Measurements from ENCODE around the gene C14orf132.
"Not testable (repeated sequence)": the region's sequence is repeated elsewhere in the genome, so short reads cannot be mapped to it uniquely, and the experiment has no call there.

C14orf132 gene

GRCh38 chr14:96060186-96060933 lies 21.2 kb downstream of the C14orf132 start:
- no peak for DNase-seq (ENCODE audit: low spot score)

GRCh38 chr14:96062010-96062409 lies 22.8 kb downstream of the C14orf132 start:
- DNase-seq (ENCODE audit: low spot score), result no peak

GRCh38 chr14:96062506-96062905 lies 23.3 kb downstream of the C14orf132 start:
- DNase-seq (ENCODE audit: low spot score), result no peak

- DNase-seq (ENCODE audit: low spot score), result no peak
Observed at GRCh38 chr14:96064866-96065265, 25.7 kb downstream of the C14orf132 start.

GRCh38 chr14:96065661-96066459 lies 26.7 kb downstream of the C14orf132 start:
- DNase-seq (ENCODE audit: low spot score), result no peak

GRCh38 chr14:96066976-96067375 lies 27.8 kb downstream of the C14orf132 start:
- DNase-seq (ENCODE audit: low spot score), result no peak

- DNase-seq (ENCODE audit: low spot score), result no peak
Observed at GRCh38 chr14:96067985-96068930, 29.1 kb downstream of the C14orf132 start.

DNA sequence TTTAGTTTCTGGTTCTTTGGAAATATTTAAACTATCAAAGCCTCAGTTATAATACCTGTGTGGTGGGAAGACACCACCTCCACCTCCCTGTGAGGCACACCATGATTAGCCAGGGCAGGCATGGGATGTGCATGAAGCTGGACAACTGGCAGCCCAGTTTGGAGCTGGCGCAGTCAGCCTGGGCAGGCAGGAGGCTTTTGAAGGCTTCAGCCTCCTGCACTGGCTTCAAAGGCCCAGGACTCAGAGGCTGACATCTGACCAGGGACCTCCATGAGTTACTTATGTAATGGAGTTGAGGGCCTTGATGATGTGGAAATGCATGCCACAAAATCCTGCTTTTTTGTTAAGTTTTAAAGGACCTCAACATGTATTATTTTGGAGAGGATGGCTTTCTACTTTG lies 30.3 kb downstream of the C14orf132 start:
- no peak for DNase-seq (ENCODE audit: low spot score)

DNA sequence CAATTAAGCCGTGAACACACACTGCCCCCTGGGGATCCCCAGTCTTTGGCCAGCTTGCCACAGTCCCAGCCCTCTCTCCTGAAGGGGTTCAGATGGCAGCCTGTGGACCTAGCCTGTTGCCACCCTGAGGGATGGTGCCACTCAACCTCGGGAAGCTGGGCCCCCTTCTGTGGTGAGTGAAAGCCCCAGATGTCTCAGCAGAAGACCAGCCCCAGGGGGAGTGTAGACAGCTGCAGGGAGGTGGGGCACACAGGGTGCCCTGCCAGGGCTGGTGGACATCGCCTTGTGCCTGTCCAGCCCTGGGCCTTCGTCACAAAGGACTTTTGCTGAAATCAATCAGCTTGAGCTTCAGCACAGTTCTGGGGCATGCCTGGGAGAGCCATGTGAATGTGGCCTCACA lies 32.4 kb downstream of the C14orf132 start:
- no peak for DNase-seq (ENCODE audit: low spot score)

DNA sequence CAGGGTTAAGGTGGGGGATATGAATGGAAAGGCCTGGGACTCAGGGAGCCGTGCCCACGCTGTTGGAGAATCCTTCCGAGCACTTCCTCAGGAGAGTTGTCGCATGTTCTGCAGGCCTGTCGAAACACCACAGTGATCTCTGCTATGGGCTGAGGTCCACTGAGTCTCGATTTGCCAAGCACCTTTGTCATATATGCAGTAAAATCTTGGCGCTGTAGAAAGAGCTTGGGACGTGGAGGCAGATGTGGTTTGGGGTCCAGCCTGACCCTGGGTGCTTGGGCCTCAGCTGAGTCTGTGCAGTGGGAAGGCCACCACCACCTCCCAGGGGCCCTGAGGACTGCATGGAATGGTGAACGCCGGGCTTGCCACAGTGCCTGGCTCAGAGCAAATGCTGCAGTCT lies 32.9 kb downstream of the C14orf132 start:
- DNase-seq (ENCODE audit: low spot score), result no peak

- no peak for DNase-seq (ENCODE audit: low spot score)
Observed at GRCh38 chr14:96072746-96073145, 33.6 kb downstream of the C14orf132 start.

GRCh38 chr14:96073260-96074039 lies 34.3 kb downstream of the C14orf132 start:
- not testable (repeated sequence) for DNase-seq (ENCODE audit: low spot score)

DNA sequence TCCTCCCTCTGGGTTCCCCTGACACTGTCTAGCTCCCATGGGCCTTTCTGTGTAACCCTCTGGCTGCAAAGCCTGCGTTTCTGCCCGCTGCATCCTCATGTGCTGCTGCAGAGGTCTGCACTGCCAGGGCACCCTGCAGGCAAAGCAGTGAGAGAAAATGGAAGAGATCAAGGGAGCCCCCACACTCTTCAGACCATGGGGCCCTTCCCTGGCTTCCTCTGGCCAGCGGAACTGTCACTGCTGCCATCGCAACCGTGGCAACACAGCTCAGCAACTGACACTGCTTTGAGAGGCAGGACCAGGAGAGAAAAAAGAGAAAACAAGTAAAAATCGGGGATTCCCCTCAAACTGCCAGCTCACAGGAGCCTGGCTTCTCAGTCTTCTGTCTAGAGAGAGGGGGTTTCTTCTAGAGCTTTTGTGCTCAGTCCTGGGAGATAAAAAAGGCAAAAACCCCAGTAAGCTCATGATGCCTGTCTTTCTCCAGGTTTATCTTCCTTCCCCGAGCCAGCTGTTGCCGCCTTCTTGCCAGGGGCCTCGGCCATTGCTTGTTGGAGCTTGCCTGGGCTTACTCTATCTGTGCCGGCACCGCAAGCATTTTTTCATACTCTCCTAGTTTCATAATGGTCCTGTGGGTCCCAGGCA lies 38.9 kb downstream of the C14orf132 start:
- no peak for DNase-seq (ENCODE audit: low spot score)

GRCh38 chr14:96078625-96079016 lies 39.5 kb downstream of the C14orf132 start:
- DNase-seq (ENCODE audit: low spot score), result no peak

- DNase-seq (ENCODE audit: low spot score), result no peak
Observed at GRCh38 chr14:96079066-96079465, 39.9 kb downstream of the C14orf132 start.

GRCh38 chr14:96080571-96080970 lies 41.4 kb downstream of the C14orf132 start:
- no peak for DNase-seq (ENCODE audit: low spot score)

DNA sequence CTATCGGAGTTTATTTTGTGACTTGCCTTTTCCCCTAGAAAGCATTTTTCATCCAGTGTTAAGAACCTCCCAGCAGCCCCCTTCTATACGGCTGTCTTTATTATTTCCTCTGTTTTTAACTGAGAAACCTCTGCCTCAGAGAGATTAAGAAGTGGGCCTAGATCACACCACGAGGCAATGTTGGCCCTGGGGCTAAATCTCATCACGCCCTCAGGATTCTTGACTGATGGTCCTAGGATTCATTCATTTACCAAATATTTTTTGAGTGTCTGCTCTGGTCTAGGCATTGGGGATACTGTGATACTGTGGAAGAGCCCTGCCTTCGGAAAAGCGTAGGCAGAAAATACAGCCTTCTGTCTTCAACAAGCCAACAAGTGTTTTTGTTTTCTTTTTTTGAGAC lies 42.1 kb downstream of the C14orf132 start:
- DNase-seq (ENCODE audit: low spot score), result no peak

DNA sequence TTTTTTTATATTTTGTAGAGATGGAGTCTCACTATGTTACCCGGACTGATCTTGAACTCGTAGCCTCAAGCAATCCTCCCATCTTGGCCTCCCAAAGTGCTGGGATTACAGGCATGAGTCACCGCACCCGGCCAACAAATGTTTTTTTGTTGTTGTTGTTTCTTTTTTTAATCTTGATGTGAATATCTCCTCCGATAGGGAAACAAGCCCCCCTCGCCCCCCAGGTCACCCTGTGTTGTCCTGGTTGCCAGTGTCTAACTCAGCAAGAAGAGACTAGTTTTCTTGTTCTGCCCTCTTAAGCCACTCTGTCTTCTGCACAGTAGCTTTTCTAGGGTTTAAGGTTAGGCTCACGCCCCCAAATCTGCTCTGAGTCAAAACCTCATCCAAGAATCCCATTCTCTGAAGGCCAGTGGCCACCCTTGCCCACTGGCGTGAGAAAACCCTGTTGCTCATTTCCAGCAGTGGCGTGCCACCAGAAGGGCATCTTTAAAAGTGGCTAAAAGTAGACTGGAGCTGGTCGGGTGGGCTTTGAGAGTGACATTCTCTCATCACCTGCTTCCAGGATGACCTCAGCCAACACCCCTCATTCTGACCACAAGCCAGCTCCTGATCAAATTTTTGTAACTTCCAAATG lies 42.7 kb downstream of the C14orf132 start:
- DNase-seq (ENCODE audit: low spot score), result no peak

DNA sequence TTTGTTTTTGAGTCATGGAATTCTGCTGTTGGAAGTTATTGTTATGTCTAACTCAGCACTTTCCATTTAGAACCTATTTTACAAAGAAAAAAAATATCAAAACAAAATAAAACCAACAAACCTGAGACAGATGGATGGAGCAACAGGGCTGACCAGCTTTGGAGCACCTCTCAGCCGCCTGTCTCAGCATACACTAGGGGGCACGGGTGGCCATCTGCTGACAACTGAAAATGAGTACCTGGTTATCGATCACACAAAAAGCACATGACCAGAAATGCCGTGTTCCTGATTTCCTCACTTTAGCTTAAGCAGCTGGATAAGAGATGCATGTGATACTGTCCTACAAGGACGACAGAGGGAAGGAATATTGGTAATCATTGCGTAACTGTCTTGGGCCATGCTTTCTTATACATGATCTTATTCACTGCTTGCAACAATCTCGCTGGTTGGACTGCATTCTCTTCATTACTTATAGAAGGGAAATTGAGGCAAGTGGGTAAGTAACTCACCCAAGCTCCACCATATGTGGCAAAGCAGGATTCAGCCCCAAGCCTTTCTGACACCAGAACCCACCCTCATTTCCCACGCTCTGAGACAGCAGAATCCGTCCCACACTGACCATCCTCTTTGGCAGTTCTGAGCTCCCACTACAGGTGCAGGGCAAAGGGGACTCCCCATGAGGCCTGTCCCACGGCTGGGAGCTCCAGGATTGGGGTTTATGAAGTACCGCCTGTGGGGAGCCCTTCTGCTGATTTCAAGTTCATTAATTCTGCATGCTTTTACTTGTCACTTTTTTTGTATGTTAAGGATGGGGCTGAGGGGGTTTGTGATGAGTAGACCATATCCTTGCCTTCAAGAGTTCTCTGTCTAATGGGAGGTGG lies 43.5 kb downstream of the C14orf132 start:
- DNase-seq (ENCODE audit: low spot score), result no peak

Data from iPS-NIHi11 (cell line).